Fibroblast of mammary gland (primary cell): Measurements from ENCODE around the gene OR10K2.

Experiments
- DNase-seq: peaks from one replicate; pipeline ENCODE4 v3.0.0-alpha.2; 2010; ENCODE audit warnings: low read depth
- H3K4me3 ChIP-seq: 2 replicates; pipeline ENCODE4 v1.5.1; 2011; ENCODE audit warnings: low read depth, mild to moderate bottlenecking, low read length, moderate library complexity; ENCODE audit not compliant: control insufficient read depth
- CTCF ChIP-seq: conservative IDR thresholded peaks from 2 replicates; pipeline ENCODE4 v1.5.1; 2011; ENCODE audit warnings: low read depth, low read length, inconsistent platforms; ENCODE audit not compliant: control insufficient read depth, insufficient read depth

The OR10K2 gene, protein sequence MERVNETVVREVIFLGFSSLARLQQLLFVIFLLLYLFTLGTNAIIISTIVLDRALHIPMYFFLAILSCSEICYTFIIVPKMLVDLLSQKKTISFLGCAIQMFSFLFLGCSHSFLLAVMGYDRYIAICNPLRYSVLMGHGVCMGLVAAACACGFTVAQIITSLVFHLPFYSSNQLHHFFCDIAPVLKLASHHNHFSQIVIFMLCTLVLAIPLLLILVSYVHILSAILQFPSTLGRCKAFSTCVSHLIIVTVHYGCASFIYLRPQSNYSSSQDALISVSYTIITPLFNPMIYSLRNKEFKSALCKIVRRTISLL

GRCh38 chr1:158426137-158426536, at the start of gene OR10K2:
Gene OR10K2, minus strand, starts transcription at chr1:158426237. Its CDS starts 5,371 bp downstream, at chr1:158420866.
- no peak for TF ChIP-seq CTCF
- DNase-seq = no peak
- no peak within 1 kb of the TSS for H3K4me3 ChIP-seq

DNA sequence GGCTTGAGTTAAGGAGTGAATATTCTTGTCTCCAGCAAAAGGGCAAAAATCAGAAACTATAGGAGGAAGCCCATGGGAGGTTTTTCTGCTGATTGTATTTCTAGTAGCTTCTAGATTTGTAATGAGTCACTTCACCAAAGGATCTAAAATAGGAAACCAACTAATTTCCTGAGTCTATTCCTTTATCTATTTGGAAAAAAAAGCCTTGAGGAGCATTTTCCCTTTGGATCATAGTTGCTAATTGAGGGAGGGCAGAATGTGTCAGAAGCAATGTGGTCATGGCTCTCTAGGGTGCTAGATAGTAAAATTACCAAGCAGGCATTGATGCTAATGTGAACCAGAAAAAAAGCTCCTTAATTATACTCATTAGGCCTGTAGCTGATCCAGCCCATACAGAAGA, 45.9 kb upstream of the OR10K2 start, which contains the start of gene OR10R2:
Gene OR10R2, plus strand, starts transcription at position 301 of the 400 bp plus-strand sequence. CDS start 106 bp downstream, outside the sequence.
- TF ChIP-seq CTCF = no peak
- no peak within 1 kb of the TSS for H3K4me3 ChIP-seq
- DNase-seq = no peak

DNA sequence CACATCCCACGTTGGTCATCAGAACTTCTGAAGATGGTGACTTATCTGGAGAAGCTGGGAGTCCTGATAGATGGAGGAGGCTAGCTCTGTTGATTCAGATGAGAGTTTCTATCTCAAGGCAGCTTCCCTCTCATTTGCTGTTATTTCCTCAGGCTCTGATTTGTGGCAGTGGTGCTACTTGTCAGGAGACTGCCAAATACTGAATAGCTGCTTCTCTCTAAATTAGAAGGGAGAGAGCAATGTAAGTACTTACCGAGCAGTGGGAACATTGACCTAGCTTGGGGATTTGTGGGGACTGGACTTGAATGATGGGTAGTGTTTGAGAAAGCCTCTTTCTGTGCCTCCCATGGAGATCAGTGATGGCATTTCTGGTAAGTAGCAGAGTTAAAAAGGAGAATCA, 35.5 kb upstream of the OR10K2 start, which contains the start of gene OR10K1:
Gene OR10K1, plus strand, starts transcription at position 301 of the 400 bp plus-strand sequence. CDS start 3,728 bp downstream, outside the sequence.
- no peak for TF ChIP-seq CTCF
- no peak within 1 kb of the TSS for H3K4me3 ChIP-seq
- no peak for DNase-seq

DNA sequence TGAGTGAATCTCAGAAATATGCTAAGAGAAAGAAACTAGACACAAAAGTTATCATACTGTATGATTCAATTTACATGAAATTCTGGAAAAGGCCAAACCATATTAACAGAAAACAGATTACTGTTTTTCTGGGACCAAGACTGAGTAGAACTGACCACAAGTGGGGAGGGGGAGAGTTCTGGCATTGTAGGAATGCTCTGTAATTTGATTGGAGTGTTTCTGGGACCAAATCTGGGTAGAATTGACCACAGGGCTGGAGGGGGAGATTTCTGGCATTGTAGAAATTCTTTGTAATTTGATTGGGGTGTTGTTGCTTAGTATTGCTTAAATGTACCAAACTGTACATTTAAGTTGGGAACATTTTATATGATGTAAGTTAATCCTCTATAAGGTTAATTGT, 32.2 kb upstream of the OR10K2 start:
- no peak overlapping the region for H3K4me3 ChIP-seq
- DNase-seq = no peak
- no peak for TF ChIP-seq CTCF

GRCh38 chr1:158457246-158457645, 31.2 kb upstream of the OR10K2 start:
- no peak for TF ChIP-seq CTCF
- no peak overlapping the region for H3K4me3 ChIP-seq
- no peak for DNase-seq

DNA sequence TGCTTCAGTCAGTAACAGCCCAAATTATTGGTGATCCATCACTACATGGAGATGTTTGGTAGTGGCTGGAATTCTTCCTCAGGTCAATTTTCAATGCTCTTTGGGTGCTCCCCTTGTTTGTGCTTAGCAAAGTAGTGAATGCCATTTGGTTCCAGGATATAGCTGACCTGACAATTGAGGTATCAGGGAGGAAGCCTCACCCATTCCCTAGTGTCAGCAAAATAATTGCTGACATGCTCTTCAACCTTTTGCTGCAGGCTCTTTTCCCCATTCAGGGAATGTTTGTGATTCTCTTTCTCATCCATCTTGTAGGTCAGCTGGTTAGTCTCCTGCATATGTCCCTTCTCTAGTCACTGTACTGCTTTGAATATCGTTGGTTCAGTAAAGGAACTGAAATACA, 28.5 kb upstream of the OR10K2 start:
- no peak overlapping the region for H3K4me3 ChIP-seq
- no peak for TF ChIP-seq CTCF
- DNase-seq = no peak
